Gastrocnemius medialis (tissue), 4 donors: ENCODE data around the gene JAML. TPM values are rescaled to one million over a fixed set of nuclear protein-coding genes. Genes with fewer than 3 reads are reported as not detected.

Experiments
- ATAC-seq, 2 donors: fragments of 150-250 bp; one replicate each; pipeline ENCODE4 v1.9.1; 2016
- DNase-seq, 2 donors: peaks; one replicate each; pipeline ENCODE4 v3.0.0-alpha.2; 2019
- H3K27ac ChIP-seq, 4 donors: fragments of 200-600 bp; sonication (generic); 1 replicate in 1 of 4; 2 replicates in 3 of 4; pipeline ENCODE4 v1.5.1; 2016 to 2018; ENCODE audit warnings: mild to moderate bottlenecking in 2 of 4, moderate library complexity in 1 of 4
- H3K27me3 ChIP-seq, 3 donors: fragments of 200-600 bp; sonication (generic) in 2 of 3; 1 replicate in 1 of 3; 2 replicates in 2 of 3; pipeline versions ENCODE4 v1.5.1 to v1.6.0; 2016 to 2019; ENCODE audit warnings: mild to moderate bottlenecking in 1 of 3, moderate library complexity in 1 of 3
- H3K36me3 ChIP-seq, 2 donors: fragments of 200-600 bp; sonication (generic) in 1 of 2; one replicate each; pipeline ENCODE4 v1.5.1; 2017 to 2018
- H3K4me1 ChIP-seq, 2 donors: fragments of 200-600 bp; sonication (generic) in 1 of 2; one replicate each; pipeline ENCODE4 v1.5.1; 2016 to 2017; ENCODE audit warnings: mild to moderate bottlenecking in 2 of 2
- H3K4me3 ChIP-seq, 4 donors: fragments of 200-600 bp; sonication (generic) in 3 of 4; 1 replicate in 1 of 4; 2 replicates in 3 of 4; pipeline ENCODE4 v1.5.1; 2016 to 2019; ENCODE audit warnings: mild to moderate bottlenecking in 2 of 4
- H3K9me3 ChIP-seq, 3 donors: fragments of 200-600 bp; sonication (generic) in 2 of 3; 1 replicate in 1 of 3; 2 replicates in 2 of 3; pipeline ENCODE4 v1.5.1; 2016 to 2019
- POLR2A ChIP-seq, 2 donors: fragments of 450-650 bp; IDR thresholded peaks; one replicate each; pipeline ENCODE4 v1.6.1; 2017; ENCODE audit warnings: antibody characterized with exemption in 2 of 2, mild to moderate bottlenecking in 2 of 2, moderate library complexity in 2 of 2
- in situ Hi-C, 4 donors: fragments of 200-750 bp; cut with MboI; loops; one replicate each; pipeline versions ENCODE4 v1.15.0 to v1.8.0; 2017; ENCODE audit warnings: low sequenced_read_pairs in 4 of 4
- intact Hi-C: fragments of 100-400 bp; cut with DNase I; formaldehyde crosslinking; loops from one replicate; pipeline ENCODE4 v1.15.1; 2023; ENCODE audit warnings: low total_unique reads
- total RNA-seq, 4 donors: library from RNA; depleted of rRNA; stranded (reverse); fragments of >200 nt; gene quantifications; one replicate each; pipeline versions ENCODE4 v1.1.0 to v1.2.3, GENCODE V29; 2016
- TF ChIP-seq, protein P1 (sequence below), 5 experiments: fragments of 450-650 bp in 3 of 5; fragments of 200-600 bp in 2 of 5; sonication (generic) in 2 of 5; IDR thresholded peaks in 4 of 5; conservative IDR thresholded peaks in 1 of 5; 1 replicate in 4 of 5; 2 replicates in 1 of 5; pipeline ENCODE4 v1.5.1; 2016 to 2019; ENCODE audit warnings: antibody characterized with exemption in 5 of 5, mild to moderate bottlenecking in 3 of 5, moderate library complexity in 3 of 5

JAML gene
- total RNA-seq, 4 donors from 2014 or later = 0.82 to 1.2 (median 0.91) TPM; not detected in 1

DNA sequence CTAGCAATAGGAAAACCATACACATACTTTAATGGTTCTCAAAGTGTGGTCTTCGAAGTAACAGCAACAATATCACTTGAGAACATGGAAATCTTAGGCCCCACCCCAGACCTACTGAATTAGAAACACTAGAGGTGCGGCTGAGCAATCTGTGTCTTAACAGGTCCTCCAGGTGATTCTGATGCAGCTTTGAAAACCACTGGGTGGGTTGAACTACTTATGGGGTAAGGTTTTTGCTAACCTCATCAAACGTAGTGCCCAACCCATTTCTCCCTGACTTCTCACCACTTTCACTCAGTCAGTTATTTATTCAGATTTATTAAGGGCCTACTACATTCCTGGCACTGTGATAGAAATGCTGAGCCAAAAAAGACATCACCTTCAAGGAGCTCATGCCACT, 35.5 kb upstream of the JAML start:
- no peak for TF ChIP-seq POLR2A (IDR thresholded peaks at IDR 0.05)
- TF ChIP-seq, protein P1, sequence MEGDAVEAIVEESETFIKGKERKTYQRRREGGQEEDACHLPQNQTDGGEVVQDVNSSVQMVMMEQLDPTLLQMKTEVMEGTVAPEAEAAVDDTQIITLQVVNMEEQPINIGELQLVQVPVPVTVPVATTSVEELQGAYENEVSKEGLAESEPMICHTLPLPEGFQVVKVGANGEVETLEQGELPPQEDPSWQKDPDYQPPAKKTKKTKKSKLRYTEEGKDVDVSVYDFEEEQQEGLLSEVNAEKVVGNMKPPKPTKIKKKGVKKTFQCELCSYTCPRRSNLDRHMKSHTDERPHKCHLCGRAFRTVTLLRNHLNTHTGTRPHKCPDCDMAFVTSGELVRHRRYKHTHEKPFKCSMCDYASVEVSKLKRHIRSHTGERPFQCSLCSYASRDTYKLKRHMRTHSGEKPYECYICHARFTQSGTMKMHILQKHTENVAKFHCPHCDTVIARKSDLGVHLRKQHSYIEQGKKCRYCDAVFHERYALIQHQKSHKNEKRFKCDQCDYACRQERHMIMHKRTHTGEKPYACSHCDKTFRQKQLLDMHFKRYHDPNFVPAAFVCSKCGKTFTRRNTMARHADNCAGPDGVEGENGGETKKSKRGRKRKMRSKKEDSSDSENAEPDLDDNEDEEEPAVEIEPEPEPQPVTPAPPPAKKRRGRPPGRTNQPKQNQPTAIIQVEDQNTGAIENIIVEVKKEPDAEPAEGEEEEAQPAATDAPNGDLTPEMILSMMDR (IDR thresholded peaks at IDR 0.05 in 4 of 5, conservative IDR thresholded peaks at IDR 0.05 in 1 of 5) = no peak
- in situ Hi-C loops = no loop called here
- no peaks in the 10 kb centered on the region for H3K36me3 ChIP-seq
- DNase-seq (no peak), ATAC-seq (no peak)
- H3K27me3 ChIP-seq = peaks cover 30 to 45% (median 41%) of the 10 kb centered on the region in 3 donors
- intact Hi-C loops = no loop called here
- H3K27ac ChIP-seq = no peak overlapping the region
- H3K4me3 ChIP-seq = no peak overlapping the region
- no peaks in the 10 kb centered on the region for H3K9me3 ChIP-seq
- H3K4me1 ChIP-seq = peaks cover 0 to 5% of the 10 kb centered on the region in 2 donors

DNA sequence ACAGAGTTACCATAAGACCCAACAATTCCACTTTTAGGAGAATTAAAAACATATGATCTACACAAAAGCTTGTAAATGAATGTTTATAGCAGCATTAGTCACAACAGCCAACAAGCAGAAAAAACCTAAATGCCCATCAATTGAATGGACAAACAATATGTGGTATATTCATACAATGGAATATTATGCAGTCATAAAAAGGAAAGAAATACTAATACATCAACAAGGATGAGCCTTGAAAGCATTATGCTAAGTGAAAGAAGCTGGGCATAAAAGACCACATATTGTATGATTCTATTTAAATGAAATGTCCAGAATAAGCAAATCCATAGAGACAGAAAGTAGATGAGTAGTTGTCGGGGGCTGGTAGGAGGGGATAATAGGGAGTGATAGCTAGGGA, 34.3 kb upstream of the JAML start:
- DNase-seq (no peak), ATAC-seq (no peak)
- Histone ChIP-seq H3K27me3 (peaks cover 21 to 36% (median 30%) of the 10 kb centered on the region in 3 donors), H3K27ac (no peak overlapping the region), H3K4me3 (no peak overlapping the region), H3K36me3 (no peaks in the 10 kb centered on the region), H3K9me3 (no peaks in the 10 kb centered on the region), H3K4me1 (peaks cover 0 to 5% of the 10 kb centered on the region in 2 donors)
- intact Hi-C loops = no loop called here
- no peak for TF ChIP-seq POLR2A (IDR thresholded peaks at IDR 0.05)
- in situ Hi-C loops = no loop called here

DNA sequence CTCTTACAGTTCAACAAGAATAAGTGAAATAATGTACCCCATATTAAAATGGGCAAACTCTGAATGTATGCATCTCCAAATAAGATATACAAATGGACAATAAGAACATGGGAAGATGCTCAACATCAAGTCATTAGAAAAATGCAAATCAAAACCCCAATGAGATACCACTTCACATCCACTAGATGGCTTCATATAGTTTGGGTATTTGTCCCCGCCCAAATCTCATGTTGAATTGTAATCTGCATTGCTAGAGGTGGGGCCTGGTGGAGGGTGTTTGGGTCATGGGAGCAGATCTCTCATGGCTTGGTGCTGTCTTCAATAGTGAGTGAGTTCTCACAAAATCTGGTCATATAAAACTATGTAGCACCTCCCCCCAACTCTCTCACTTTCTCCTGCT, 33.6 kb upstream of the JAML start:
- in situ Hi-C loops (no loop called here), intact Hi-C loops (no loop called here)
- Histone ChIP-seq H3K9me3 (no peaks in the 10 kb centered on the region), H3K4me3 (no peak overlapping the region), H3K36me3 (no peaks in the 10 kb centered on the region), H3K4me1 (no peaks in the 10 kb centered on the region), H3K27me3 (peaks cover 20 to 31% (median 24%) of the 10 kb centered on the region in 3 donors), H3K27ac (no peak overlapping the region)
- no peak for TF ChIP-seq POLR2A (IDR thresholded peaks at IDR 0.05)
- TF ChIP-seq, protein P1 (IDR thresholded peaks at IDR 0.05 in 4 of 5, conservative IDR thresholded peaks at IDR 0.05 in 1 of 5) = no peak
- no peak for ATAC-seq
- DNase-seq = no peak

DNA sequence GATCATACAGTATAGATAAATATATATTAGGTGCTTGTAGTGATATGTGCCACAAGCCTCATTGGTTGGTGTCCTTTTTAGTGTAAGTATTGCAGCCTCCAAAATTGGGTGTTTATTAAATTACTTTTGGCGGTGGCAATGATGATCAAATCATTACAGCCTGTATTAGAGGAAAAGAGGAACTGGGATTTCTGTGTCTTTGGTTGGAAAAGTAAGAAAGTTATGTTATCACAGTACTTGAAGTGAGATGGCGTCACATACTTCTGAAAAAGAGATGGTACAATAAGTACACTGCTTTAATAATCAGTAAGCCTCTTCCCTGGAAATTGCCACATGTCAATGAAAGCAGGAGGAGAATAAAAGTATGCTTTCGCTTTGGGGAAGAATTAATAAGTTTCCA, 27.9 kb upstream of the JAML start:
- H3K4me3 ChIP-seq = peak overlapping the region; percentile 60 to 73 (median 67)

DNA sequence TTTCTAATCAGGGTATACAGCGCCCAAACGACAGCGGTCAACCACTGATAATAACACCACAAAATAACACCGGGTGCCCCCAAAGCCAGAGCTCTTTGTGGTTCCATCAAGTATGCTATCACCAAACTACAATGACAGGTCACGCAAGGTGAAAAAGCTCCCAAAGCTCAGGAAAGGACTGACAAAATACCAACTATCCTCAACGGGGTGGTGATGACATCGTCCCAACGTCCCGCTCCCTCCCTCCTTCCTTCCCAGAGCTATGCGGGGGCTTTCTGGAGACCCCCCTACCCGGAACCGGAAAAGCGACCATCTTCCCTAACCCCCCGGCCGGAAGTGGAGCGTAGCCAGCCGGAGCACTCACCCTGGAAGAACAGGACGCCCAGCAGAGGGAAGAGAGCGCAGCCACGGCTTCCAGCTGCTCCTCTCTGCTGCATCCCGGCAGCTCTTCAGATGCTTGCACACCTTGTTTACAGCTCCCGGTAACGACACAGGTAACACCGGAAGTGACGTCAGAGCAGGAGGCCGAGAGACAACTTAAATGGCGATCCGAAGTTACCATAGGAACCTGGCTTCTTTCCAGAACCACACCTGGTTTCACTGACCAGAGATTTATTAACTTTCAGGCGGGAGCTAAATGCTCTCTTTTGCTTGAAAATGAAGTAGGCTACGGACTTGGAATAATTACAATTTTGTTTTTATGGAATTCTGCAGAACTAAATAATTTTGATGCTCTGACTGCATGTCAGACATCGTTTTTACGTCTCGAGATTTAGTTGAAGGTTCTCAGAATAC, 27.2 kb upstream of the JAML start, which contains the start of gene MPZL3:
TSS of gene MPZL3 (minus strand) at position 508 of the 795 bp plus-strand sequence. CDS start at position 437, 71 bp downstream.
- DNase-seq = peak in 1 of 2 donors; percentile 43
- H3K4me3 ChIP-seq = peak within 1 kb of the TSS; percentile 60 to 73 (median 67)
- peak in 1 of 2 donors; percentile 51 for ATAC-seq
- H3K27me3 ChIP-seq = peaks cover 4 to 11% (median 7%) of the 10 kb centered on the region in 3 donors
- in situ Hi-C loops (no loop called here), intact Hi-C loops (no loop called here)
- TF ChIP-seq, protein P1 (IDR thresholded peaks at IDR 0.05 in 4 of 5, conservative IDR thresholded peaks at IDR 0.05 in 1 of 5) = no peak
- no peak for TF ChIP-seq POLR2A (IDR thresholded peaks at IDR 0.05)
- no peaks in the 10 kb centered on the region for H3K9me3 ChIP-seq
- H3K36me3 ChIP-seq = no peaks in the 10 kb centered on the region
- peaks cover 0 to 4% of the 10 kb centered on the region in 2 donors for H3K4me1 ChIP-seq
- peak within 1 kb of the TSS in 3 of 4 donors; percentile 10 to 36 (median 36) for H3K27ac ChIP-seq

More for the DNA sequence above, 27.9 kb upstream of the JAML start:
- in situ Hi-C loops = no loop called here
- TF ChIP-seq, protein P1 (IDR thresholded peaks at IDR 0.05 in 4 of 5, conservative IDR thresholded peaks at IDR 0.05 in 1 of 5) = no peak
- no peak for TF ChIP-seq POLR2A (IDR thresholded peaks at IDR 0.05)
- Histone ChIP-seq H3K27me3 (peaks cover 4 to 8% (median 7%) of the 10 kb centered on the region in 3 donors), H3K36me3 (no peaks in the 10 kb centered on the region), H3K4me1 (peaks cover 0 to 4% of the 10 kb centered on the region in 2 donors), H3K27ac (no peak overlapping the region), H3K9me3 (no peaks in the 10 kb centered on the region)
- intact Hi-C loops = no loop called here
- no peak for DNase-seq
- no peak for ATAC-seq
